Activated T-cell treated with anti-CD3 and anti-CD28 coated beads, Interleukin-2, amount 50 U/mL, for 72 hours (primary cell): ENCODE measurements around the gene ATN1. TPM values are rescaled to one million over a fixed set of nuclear protein-coding genes. Genes with fewer than 3 reads are reported as not detected.

Experiments used
- ATAC-seq, 2 donors: fragments of 150-1000 bp; cut with Tn5 transposase; replicated peaks in 1 of 2; 2 replicates each; pipeline ENCODE4 v1.10.0; 2021; ENCODE audit warnings: moderate library complexity in 2 of 2, mild to moderate bottlenecking in 1 of 2
- DNase-seq, 2 donors: peaks; one replicate each; pipeline ENCODE4 v3.0.0; 2021 to 2022; ENCODE audit warnings: mixed read lengths in 1 of 2
- H3K27ac Mint-ChIP-seq: one replicate; pipeline ENCODE4 v1.8.0; 2022; ENCODE audit warnings: mild to moderate bottlenecking, moderate library complexity, mixed read lengths
- H3K27me3 Mint-ChIP-seq: one replicate; pipeline ENCODE4 v1.8.0; 2022; ENCODE audit warnings: low read depth, mixed read lengths
- H3K36me3 Mint-ChIP-seq, 2 donors: one replicate each; pipeline ENCODE4 v1.8.0; 2022; ENCODE audit warnings: mixed read lengths in 2 of 2, mild to moderate bottlenecking in 1 of 2; ENCODE audit not compliant: insufficient read depth in 2 of 2
- H3K4me1 Mint-ChIP-seq: one replicate; pipeline ENCODE4 v1.8.0; 2022; ENCODE audit warnings: low read depth, mixed read lengths
- H3K4me3 Mint-ChIP-seq, 2 donors: one replicate each; pipeline ENCODE4 v1.8.0; 2022; ENCODE audit warnings: mild to moderate bottlenecking in 2 of 2, mixed read lengths in 2 of 2, moderate library complexity in 2 of 2
- H3K9me3 Mint-ChIP-seq, 2 donors: one replicate each; pipeline ENCODE4 v1.8.0; 2022; ENCODE audit warnings: mixed read lengths in 2 of 2
- total RNA-seq, 2 donors: library from RNA; stranded (reverse); gene quantifications; one replicate each; pipeline ENCODE4 v1.2.3, GENCODE V29; 2022

ATN1 gene
- total RNA-seq, 2 donors from 2014 or later, result 51.4 to 64.9 TPM

GRCh38 chr12:6977653-6978052 lies 49.9 kb downstream of the ATN1 start:
- Mint-ChIP-seq H3K9me3 (no peaks in the 10 kb centered on the region), H3K4me3 (no peak overlapping the region), H3K27ac (peak overlapping the region; percentile 29), H3K36me3 (peaks cover 6 to 29% of the 10 kb centered on the region in 2 donors), H3K4me1 (peaks cover 14% of the 10 kb centered on the region), H3K27me3 (no peaks in the 10 kb centered on the region)
- no peak for ATAC-seq
- no peak for DNase-seq

GRCh38 chr12:6978188-6978587 lies 50.4 kb downstream of the ATN1 start:
- peaks cover 6 to 29% of the 10 kb centered on the region in 2 donors for H3K36me3 Mint-ChIP-seq

GRCh38 chr12:6978611-6979011 lies 50.9 kb downstream of the ATN1 start:
- H3K4me1 Mint-ChIP-seq, result peaks cover 4% of the 10 kb centered on the region
- H3K9me3 Mint-ChIP-seq, result no peaks in the 10 kb centered on the region
- H3K36me3 Mint-ChIP-seq, result peaks cover 6 to 29% of the 10 kb centered on the region in 2 donors
- ATAC-seq (no peak), DNase-seq (no peak)
- H3K4me3 Mint-ChIP-seq, result no peak overlapping the region
- H3K27me3 Mint-ChIP-seq, result no peaks in the 10 kb centered on the region
- peak overlapping the region; percentile 56 for H3K27ac Mint-ChIP-seq

More at GRCh38 chr12:6978188-6978587, 50.4 kb downstream of the ATN1 start:
- H3K9me3 Mint-ChIP-seq, result no peaks in the 10 kb centered on the region
- ATAC-seq (no peak), DNase-seq (no peak)
- no peak overlapping the region for H3K4me3 Mint-ChIP-seq
- peaks cover 8% of the 10 kb centered on the region for H3K4me1 Mint-ChIP-seq
- H3K27me3 Mint-ChIP-seq, result no peaks in the 10 kb centered on the region
- H3K27ac Mint-ChIP-seq, result no peak overlapping the region

GRCh38 chr12:6979021-6979420 lies 51.3 kb downstream of the ATN1 start:
- no peak for DNase-seq
- H3K27ac Mint-ChIP-seq, result peak overlapping the region; percentile 56
- H3K36me3 Mint-ChIP-seq, result peaks cover 6 to 29% of the 10 kb centered on the region in 2 donors
- ATAC-seq, result no peak
- H3K27me3 Mint-ChIP-seq, result no peaks in the 10 kb centered on the region
- H3K4me3 Mint-ChIP-seq, result no peak overlapping the region
- H3K4me1 Mint-ChIP-seq, result no peaks in the 10 kb centered on the region
- no peaks in the 10 kb centered on the region for H3K9me3 Mint-ChIP-seq

GRCh38 chr12:6979453-6979852 lies 51.7 kb downstream of the ATN1 start:
- no peaks in the 10 kb centered on the region for H3K4me1 Mint-ChIP-seq
- DNase-seq, result no peak
- H3K27me3 Mint-ChIP-seq, result no peaks in the 10 kb centered on the region
- ATAC-seq, result no peak
- no peaks in the 10 kb centered on the region for H3K9me3 Mint-ChIP-seq
- peaks cover 6 to 30% of the 10 kb centered on the region in 2 donors for H3K36me3 Mint-ChIP-seq
- no peak overlapping the region for H3K4me3 Mint-ChIP-seq
- H3K27ac Mint-ChIP-seq, result peak overlapping the region; percentile 56

GRCh38 chr12:6980075-6980474 lies 52.3 kb downstream of the ATN1 start:
- ATAC-seq, result no peak

GRCh38 chr12:6980740-6981139 lies 53.0 kb downstream of the ATN1 start:
- no peak overlapping the region for H3K27ac Mint-ChIP-seq
- no peak for ATAC-seq
- H3K36me3 Mint-ChIP-seq, result peaks cover 5 to 27% of the 10 kb centered on the region in 2 donors

More at GRCh38 chr12:6980075-6980474, 52.3 kb downstream of the ATN1 start:
- H3K4me3 Mint-ChIP-seq, result no peak overlapping the region
- H3K9me3 Mint-ChIP-seq, result no peaks in the 10 kb centered on the region
- no peaks in the 10 kb centered on the region for H3K27me3 Mint-ChIP-seq
- no peaks in the 10 kb centered on the region for H3K4me1 Mint-ChIP-seq
- no peak for DNase-seq
- H3K27ac Mint-ChIP-seq, result peak overlapping the region; percentile 81
- H3K36me3 Mint-ChIP-seq, result peaks cover 6 to 30% of the 10 kb centered on the region in 2 donors

GRCh38 chr12:6981152-6982052 lies 53.6 kb downstream of the ATN1 start:
- Mint-ChIP-seq H3K36me3 (peaks cover 3 to 24% of the 10 kb centered on the region in 2 donors), H3K27me3 (no peaks in the 10 kb centered on the region), H3K9me3 (no peaks in the 10 kb centered on the region), H3K4me1 (no peaks in the 10 kb centered on the region), H3K4me3 (no peak overlapping the region), H3K27ac (peak overlapping the region; percentile 44)
- DNase-seq (no peak), ATAC-seq (no peak)

More at GRCh38 chr12:6980740-6981139, 53.0 kb downstream of the ATN1 start:
- no peak for DNase-seq
- no peaks in the 10 kb centered on the region for H3K9me3 Mint-ChIP-seq
- H3K4me1 Mint-ChIP-seq, result no peaks in the 10 kb centered on the region
- no peak overlapping the region for H3K4me3 Mint-ChIP-seq
- H3K27me3 Mint-ChIP-seq, result no peaks in the 10 kb centered on the region

- H3K36me3 Mint-ChIP-seq, result peaks cover 3 to 14% of the 10 kb centered on the region in 2 donors
- DNase-seq (no peak), ATAC-seq (no peak)
- no peaks in the 10 kb centered on the region for H3K27me3 Mint-ChIP-seq
- no peak overlapping the region for H3K27ac Mint-ChIP-seq
- H3K4me1 Mint-ChIP-seq, result no peaks in the 10 kb centered on the region
- no peak overlapping the region for H3K4me3 Mint-ChIP-seq
- H3K9me3 Mint-ChIP-seq, result no peaks in the 10 kb centered on the region
Measured at GRCh38 chr12:6982532-6982931, 54.8 kb downstream of the ATN1 start.

- DNase-seq (no peak), ATAC-seq (no peak)
- H3K4me3 Mint-ChIP-seq, result no peak overlapping the region
- H3K36me3 Mint-ChIP-seq, result peaks cover 5 to 18% of the 10 kb centered on the region in 2 donors
- no peaks in the 10 kb centered on the region for H3K27me3 Mint-ChIP-seq
- H3K27ac Mint-ChIP-seq, result no peak overlapping the region
- no peaks in the 10 kb centered on the region for H3K9me3 Mint-ChIP-seq
- H3K4me1 Mint-ChIP-seq, result no peaks in the 10 kb centered on the region
Measured at GRCh38 chr12:6987956-6988553, 60.3 kb downstream of the ATN1 start.

Other genes with a start within 250 kb of the ATN1 start
- gene ZNF384, start 238.6 kb upstream of the ATN1 start, total RNA-seq, result 10 to 100 TPM; 78.1 to 82.2 TPM
- under 1 TPM; 0.58 to 0.76 TPM for gene PIANP, start 227.1 kb upstream of the ATN1 start, total RNA-seq
- gene COPS7A, start 203.9 kb upstream of the ATN1 start, total RNA-seq, result 10 to 100 TPM; 30.2 to 39.7 TPM
- 100 to 1,000 TPM; 122 to 134 TPM for gene MLF2, start 174.8 kb upstream of the ATN1 start, total RNA-seq
- gene PTMS, start 161.6 kb upstream of the ATN1 start, total RNA-seq, result 100 to 1,000 TPM; 119 to 154 TPM
- gene LAG3, start 155.4 kb upstream of the ATN1 start, total RNA-seq, result 100 to 1,000 TPM; 117 to 188 TPM
- 100 to 1,000 TPM; 126 to 141 TPM for gene CD4, start 138.4 kb upstream of the ATN1 start, total RNA-seq
- gene GPR162, start 106.1 kb upstream of the ATN1 start, total RNA-seq, result under 1 TPM; 0.72 to 0.93 TPM
- gene P3H3, start 99.6 kb upstream of the ATN1 start, total RNA-seq, result 1 to 10 TPM; 2.2 to 2.6 TPM
- gene GNB3, start 87.0 kb upstream of the ATN1 start, total RNA-seq, result 1 to 10 TPM in 1 of 2 donors, under 1 TPM in 1; 0.95 to 1.3 TPM
- 10 to 100 TPM; 67.7 to 94.8 TPM for gene CDCA3, start 76.7 kb upstream of the ATN1 start, total RNA-seq
- gene USP5, start 75.8 kb upstream of the ATN1 start, total RNA-seq, result 100 to 1,000 TPM in 1 of 2 donors, 10 to 100 TPM in 1; 98.0 to 105 TPM
- gene TPI1, start 60.4 kb upstream of the ATN1 start, total RNA-seq, result 100 to 1,000 TPM; 504 to 562 TPM
- 10 to 100 TPM in 1 of 2 donors, 1 to 10 TPM in 1; 9.6 to 10.4 TPM for gene SPSB2, start 54.7 kb upstream of the ATN1 start, total RNA-seq
- gene LRRC23, start 23.1 kb upstream of the ATN1 start, total RNA-seq, result 10 to 100 TPM in 1 of 2 donors, 1 to 10 TPM in 1; 8.6 to 11.3 TPM
- gene ENO2, start 13.4 kb upstream of the ATN1 start, total RNA-seq, result 100 to 1,000 TPM; 115 to 145 TPM
- not detected for gene RNU7-1, start 15.9 kb downstream of the ATN1 start, total RNA-seq
- gene C12orf57, start 16.1 kb downstream of the ATN1 start, total RNA-seq, result 100 to 1,000 TPM; 259 to 301 TPM
- gene PTPN6, start 23.4 kb downstream of the ATN1 start, total RNA-seq, result 100 to 1,000 TPM; 238 to 313 TPM
- gene PHB2, start 42.7 kb downstream of the ATN1 start, total RNA-seq, result 100 to 1,000 TPM; 296 to 348 TPM
- gene EMG1, start 43.0 kb downstream of the ATN1 start, total RNA-seq, result 10 to 100 TPM; 44.9 to 45.7 TPM
- gene LPCAT3, start 90.5 kb downstream of the ATN1 start, total RNA-seq, result 10 to 100 TPM; 28.3 to 29.0 TPM
- gene C1S, start 132.8 kb downstream of the ATN1 start, total RNA-seq, result 1 to 10 TPM; 4.0 to 6.6 TPM
- 1 to 10 TPM; 5.6 to 6.4 TPM for gene C1R, start 164.5 kb downstream of the ATN1 start, total RNA-seq
- 10 to 100 TPM; 22.6 to 27.4 TPM for gene C1RL, start 181.3 kb downstream of the ATN1 start, total RNA-seq
- under 1 TPM in 1 of 2 donors, not detected in 1; 0.26 TPM for gene RBP5, start 200.9 kb downstream of the ATN1 start, total RNA-seq
- 10 to 100 TPM; 56.1 to 59.2 TPM for gene CLSTN3, start 202.4 kb downstream of the ATN1 start, total RNA-seq